ENCODE data around the gene NTM.

- TF ChIP-seq CTCF (IDR thresholded peaks at IDR 0.05; ENCODE audit: poor library complexity) (no peak), EZH2phosphoT487 (IDR thresholded peaks at IDR 0.05; ENCODE audit: low read depth, severe bottlenecking, unreplicated experiment) (no peak), EZH2 (IDR thresholded peaks at IDR 0.05; ENCODE audit: borderline replicate concordance) (no peak)
Observed at GRCh38 chr11:131421066-131421855, 50.8 kb downstream of the NTM start.

Measured in hepatocyte (in vitro differentiated cells).